Small intestine (tissue), 7 donors: ENCODE data around the gene DMKN. TPM values are rescaled to one million over a fixed set of nuclear protein-coding genes. Genes with fewer than 3 reads are reported as not detected.
"Not testable (repeated sequence)": the region's sequence is repeated elsewhere in the genome, so short reads cannot be mapped to it uniquely, and the experiment has no call there.

ENCODE experiments used
- DNase-seq, 2 donors: peaks; one replicate each; pipeline versions ENCODE4 v3.0.0 to v3.0.0-alpha.2; 2013
- FAIRE-seq: peaks from 2 replicates; lab custom pipeline; 2012; peaks lifted over from hg19 to GRCh38; lab: Jason Lieb, UNC
- H3K27ac ChIP-seq, 3 donors: one replicate each; pipeline ENCODE4 v1.5.1; 2013; ENCODE audit warnings: low read length in 2 of 3, mild to moderate bottlenecking in 2 of 3, control low read depth in 1 of 3, inconsistent platforms in 1 of 3, low read depth in 1 of 3, moderate library complexity in 1 of 3
- H3K27me3 ChIP-seq, 3 donors: one replicate each; pipeline ENCODE4 v1.6.1; 2013; ENCODE audit warnings: low read length in 3 of 3, inconsistent platforms in 1 of 3; ENCODE audit not compliant: control insufficient read depth in 3 of 3, insufficient read depth in 3 of 3
- H3K36me3 ChIP-seq, 3 donors: one replicate each; pipeline ENCODE4 v1.6.1; 2013; ENCODE audit warnings: low read length in 3 of 3, inconsistent platforms in 1 of 3, low read depth in 1 of 3, mild to moderate bottlenecking in 1 of 3, moderate library complexity in 1 of 3; ENCODE audit not compliant: control insufficient read depth in 3 of 3, insufficient read depth in 2 of 3
- H3K4me1 ChIP-seq, 3 donors: one replicate each; pipeline ENCODE4 v1.6.1; 2013; ENCODE audit warnings: low read length in 2 of 3, inconsistent platforms in 1 of 3, low read depth in 1 of 3, mild to moderate bottlenecking in 1 of 3, moderate library complexity in 1 of 3; ENCODE audit not compliant: control insufficient read depth in 3 of 3, insufficient read depth in 2 of 3
- H3K4me3 ChIP-seq, 3 donors: one replicate each; pipeline ENCODE4 v1.5.1; 2013; ENCODE audit warnings: low read length in 3 of 3, control low read depth in 1 of 3, inconsistent platforms in 1 of 3, low read depth in 1 of 3, mild to moderate bottlenecking in 1 of 3, moderate library complexity in 1 of 3
- H3K9me3 ChIP-seq, 2 donors: one replicate each; pipeline ENCODE4 v1.6.1; 2013; ENCODE audit warnings: low read depth in 1 of 2, low read length in 1 of 2; ENCODE audit not compliant: control insufficient read depth in 2 of 2, insufficient read depth in 1 of 2
- WGBS, 3 donors: extraction: QIAGEN DNeasy Blood & Tissue Kit; methylation state at CpG; one replicate each; pipeline ENCODE4 v1.1.7; 2013; 5-methylcytosine and 5-hydroxymethylcytosine counted together
- polyA plus RNA-seq, 4 donors: library from polyadenylated mRNA; stranded (reverse) in 3 of 4; unstranded in 1 of 4; fragments of 200-250 nt in 3 of 4; fragments of 120-200 nt in 1 of 4; gene quantifications; one replicate each; pipeline versions ENCODE4 v1.2.1 to v1.2.3, GENCODE V29; 2013
- donor health status: healthy with polysubstance abuse.
- donor health status: control.
- donor health status: control.
- donor health status: Bipolar disorder and iron deficiency.
- donor health status: healthy.

Gene DMKN
- polyA plus RNA-seq, 4 donors, result 4.7 to 36.9 (median 7.6) TPM; not detected in 1

- not testable (repeated sequence) for H3K27ac ChIP-seq, H3K36me3 ChIP-seq, H3K9me3 ChIP-seq, H3K4me3 ChIP-seq, DNase-seq, FAIRE-seq, H3K27me3 ChIP-seq
- peaks cover 0 to 15% (median 12%) of the 10 kb centered on the region in 3 donors for H3K4me1 ChIP-seq
Measured at GRCh38 chr19:35461788-35462187, 51.7 kb downstream of the DMKN start.

GRCh38 chr19:35461060-35461459, 52.4 kb downstream of the DMKN start:
- H3K36me3 ChIP-seq, result no peaks in the 10 kb centered on the region
- WGBS, 3 donors, result 73 to 92% (median 75%) methylated on average over 9 of the region's 9 CpGs
- FAIRE-seq (no peak), DNase-seq (no peak)
- H3K4me1 ChIP-seq, result peaks cover 0 to 15% (median 12%) of the 10 kb centered on the region in 3 donors
- H3K4me3 ChIP-seq, result no peak overlapping the region
- H3K27ac ChIP-seq, result peak overlapping the region in 1 of 3 donors; percentile 3
- no peaks in the 10 kb centered on the region for H3K27me3 ChIP-seq
- no peaks in the 10 kb centered on the region for H3K9me3 ChIP-seq

GRCh38 chr19:35460608-35461007, 52.8 kb downstream of the DMKN start:
- FAIRE-seq (no peak), DNase-seq (no peak)
- peak overlapping the region in 1 of 3 donors; percentile 3 for H3K27ac ChIP-seq
- no peaks in the 10 kb centered on the region for H3K27me3 ChIP-seq
- no peaks in the 10 kb centered on the region for H3K9me3 ChIP-seq
- H3K4me3 ChIP-seq, result no peak overlapping the region
- 78 to 91% (median 89%) methylated on average over 10 of the region's 10 CpGs for WGBS, 3 donors
- H3K4me1 ChIP-seq, result peaks cover 0 to 15% (median 12%) of the 10 kb centered on the region in 3 donors
- no peaks in the 10 kb centered on the region for H3K36me3 ChIP-seq

GRCh38 chr19:35459414-35460082, 53.9 kb downstream of the DMKN start:
- DNase-seq (peak in 1 of 2 donors; percentile 43), FAIRE-seq (no peak)
- no peaks in the 10 kb centered on the region for H3K36me3 ChIP-seq
- H3K9me3 ChIP-seq, result no peaks in the 10 kb centered on the region
- 44 to 57% (median 57%) methylated on average over 14 of the region's 14 CpGs for WGBS, 3 donors
- no peaks in the 10 kb centered on the region for H3K27me3 ChIP-seq
- H3K27ac ChIP-seq, result peak overlapping the region; percentile 6 to 86 (median 64)
- H3K4me1 ChIP-seq, result peaks cover 0 to 15% (median 12%) of the 10 kb centered on the region in 3 donors
- H3K4me3 ChIP-seq, result no peak overlapping the region

GRCh38 chr19:35458731-35459391, 54.6 kb downstream of the DMKN start:
- DNase-seq, result peak; percentile 49 to 74

GRCh38 chr19:35458192-35458591, 55.3 kb downstream of the DMKN start:
- H3K9me3 ChIP-seq, result no peaks in the 10 kb centered on the region
- DNase-seq (no peak), FAIRE-seq (no peak)
- H3K4me3 ChIP-seq, result no peak overlapping the region
- H3K4me1 ChIP-seq, result peaks cover 0 to 15% (median 12%) of the 10 kb centered on the region in 3 donors
- H3K36me3 ChIP-seq, result no peaks in the 10 kb centered on the region
- WGBS, 3 donors, result 28 to 46% (median 43%) methylated on average over 1 of the region's 1 CpG
- H3K27ac ChIP-seq, result peak overlapping the region in 1 of 3 donors; percentile 64
- no peaks in the 10 kb centered on the region for H3K27me3 ChIP-seq

More at GRCh38 chr19:35458731-35459391, 54.6 kb downstream of the DMKN start:
- Histone ChIP-seq H3K4me1 (peaks cover 0 to 15% (median 12%) of the 10 kb centered on the region in 3 donors), H3K36me3 (no peaks in the 10 kb centered on the region), H3K9me3 (no peaks in the 10 kb centered on the region), H3K27ac (peak overlapping the region in 2 of 3 donors; percentile 64 to 86), H3K27me3 (no peaks in the 10 kb centered on the region), H3K4me3 (no peak overlapping the region)
- 15 to 31% (median 21%) methylated on average over 10 of the region's 10 CpGs for WGBS, 3 donors
- FAIRE-seq, result no peak

GRCh38 chr19:35457173-35457572, 56.3 kb downstream of the DMKN start:
- H3K27ac ChIP-seq, result no peak overlapping the region
- H3K36me3 ChIP-seq, result no peaks in the 10 kb centered on the region
- H3K27me3 ChIP-seq, result no peaks in the 10 kb centered on the region
- DNase-seq (no peak), FAIRE-seq (no peak)
- no peaks in the 10 kb centered on the region for H3K9me3 ChIP-seq
- peaks cover 0 to 15% (median 12%) of the 10 kb centered on the region in 3 donors for H3K4me1 ChIP-seq
- H3K4me3 ChIP-seq, result no peak overlapping the region
- WGBS, 3 donors, result 91 to 98% (median 95%) methylated on average over 5 of the region's 5 CpGs

GRCh38 chr19:35455616-35456201, 57.7 kb downstream of the DMKN start:
- H3K27ac ChIP-seq, result no peak overlapping the region
- 44 to 69% (median 58%) methylated on average over 2 to 3 of the region's 3 CpGs for WGBS, 3 donors
- H3K36me3 ChIP-seq, result no peaks in the 10 kb centered on the region
- H3K4me3 ChIP-seq, result no peak overlapping the region
- FAIRE-seq (no peak), DNase-seq (no peak)
- H3K4me1 ChIP-seq, result peaks cover 0 to 15% (median 9%) of the 10 kb centered on the region in 3 donors
- H3K27me3 ChIP-seq, result no peaks in the 10 kb centered on the region
- H3K9me3 ChIP-seq, result no peaks in the 10 kb centered on the region
